Pancreas (tissue), 10 donors: ENCODE measurements around the gene STAG1. TPM values are rescaled to one million over a fixed set of nuclear protein-coding genes. Genes with fewer than 3 reads are reported as not detected.
"Not testable (repeated sequence)": the region's sequence is repeated elsewhere in the genome, so short reads cannot be mapped to it uniquely, and the experiment has no call there.

ENCODE experiments used
- ATAC-seq, 4 donors: fragments of 200-7000 bp; cut with Tn5 transposase; one replicate each; pipeline versions ENCODE4 v1.8.0 to v1.9.1; 2020; ENCODE audit warnings: mild to moderate bottlenecking in 4 of 4, moderate library complexity in 4 of 4
- DNase-seq, 6 donors: peaks; one replicate each; pipeline ENCODE4 v3.0.0-alpha.2; 2020
- FAIRE-seq: peaks from 2 replicates; lab custom pipeline; 2012; peaks lifted over from hg19 to GRCh38; lab: Jason Lieb, UNC
- H3K27ac ChIP-seq, 4 donors: fragments of 200-600 bp; sonication (generic); 1 replicate in 3 of 4; 2 replicates in 1 of 4; pipeline versions ENCODE4 v1.5.0 to v1.8.0; 2020
- H3K27me3 ChIP-seq, 4 donors: fragments of 200-600 bp; one replicate each; pipeline ENCODE4 v1.8.0; 2021
- H3K36me3 ChIP-seq, 3 donors: fragments of 200-600 bp; sonication (generic) in 1 of 3; one replicate each; pipeline versions ENCODE4 v1.5.0 to v1.8.0; 2020 to 2021
- H3K4me1 ChIP-seq, 3 donors: fragments of 200-600 bp; one replicate each; pipeline ENCODE4 v1.8.0; 2021
- H3K4me3 ChIP-seq, 4 donors: fragments of 200-600 bp; sonication (generic) in 2 of 4; one replicate each; pipeline versions ENCODE4 v1.5.0 to v1.8.0; 2020 to 2021
- H3K9me3 ChIP-seq, 4 donors: fragments of 200-600 bp; one replicate each; pipeline ENCODE4 v1.8.0; 2021
- WGBS, 2 donors: extraction: QIAGEN DNeasy Blood & Tissue Kit; methylation state at CpG; one replicate each; pipeline ENCODE4 v1.1.7; 2013; 5-methylcytosine and 5-hydroxymethylcytosine counted together
- intact Hi-C, 3 donors: fragments of 100-400 bp; cut with DNase I; formaldehyde crosslinking; loops; one replicate each; pipeline versions ENCODE4 v1.11.1 to v1.14.2; 2022
- polyA plus RNA-seq, 2 donors: library from polyadenylated mRNA; stranded (reverse); fragments of 200-250 nt; gene quantifications; one replicate each; pipeline ENCODE4 v1.2.3, GENCODE V29; 2013
- total RNA-seq, 6 donors: library from RNA; stranded (reverse); fragmentation: NEBNext Ultra II Directional in 4 of 6; extraction: Animal tissue kit (Norgen Biotek cat#: 25700) in 4 of 6; gene quantifications; one replicate each; pipeline versions ENCODE4 v1.2.1 to v1.2.4, GENCODE V29; 2021 to 2023
- TF ChIP-seq, protein P1 (sequence below), 4 donors: fragments of 200-600 bp; sonication (generic) in 3 of 4; IDR thresholded peaks; one replicate each; pipeline versions ENCODE4 v1.5.0 to v1.8.0; 2021; ENCODE audit warnings: antibody characterized with exemption in 4 of 4
- donor health status: healthy with polysubstance abuse.
- donor health status: DM: no; HTN: no; CAD: no; lungs with moderate emphysema.
- donor health status: DM: no; HTN: no; CAD: no.
- donor health status: control.
- donor health status: control.
- donor health status: Bipolar disorder and iron deficiency.
- donor health status: DM: yes; HTN: yes; CAD: no.
- donor health status: DM: no; HTN: no; CAD: no.
- donor health status: DM: no; HTN: no; CAD: no.
- donor health status: DM: yes; HTN: yes; CAD: no.

STAG1 gene
- total and polyA plus RNA-seq, 8 donors: 6.8 to 24.1 (median 18.6) TPM

- H3K4me3 ChIP-seq: no peak overlapping the region
- H3K9me3 ChIP-seq: no peaks in the 10 kb centered on the region
- TF ChIP-seq, protein P1, sequence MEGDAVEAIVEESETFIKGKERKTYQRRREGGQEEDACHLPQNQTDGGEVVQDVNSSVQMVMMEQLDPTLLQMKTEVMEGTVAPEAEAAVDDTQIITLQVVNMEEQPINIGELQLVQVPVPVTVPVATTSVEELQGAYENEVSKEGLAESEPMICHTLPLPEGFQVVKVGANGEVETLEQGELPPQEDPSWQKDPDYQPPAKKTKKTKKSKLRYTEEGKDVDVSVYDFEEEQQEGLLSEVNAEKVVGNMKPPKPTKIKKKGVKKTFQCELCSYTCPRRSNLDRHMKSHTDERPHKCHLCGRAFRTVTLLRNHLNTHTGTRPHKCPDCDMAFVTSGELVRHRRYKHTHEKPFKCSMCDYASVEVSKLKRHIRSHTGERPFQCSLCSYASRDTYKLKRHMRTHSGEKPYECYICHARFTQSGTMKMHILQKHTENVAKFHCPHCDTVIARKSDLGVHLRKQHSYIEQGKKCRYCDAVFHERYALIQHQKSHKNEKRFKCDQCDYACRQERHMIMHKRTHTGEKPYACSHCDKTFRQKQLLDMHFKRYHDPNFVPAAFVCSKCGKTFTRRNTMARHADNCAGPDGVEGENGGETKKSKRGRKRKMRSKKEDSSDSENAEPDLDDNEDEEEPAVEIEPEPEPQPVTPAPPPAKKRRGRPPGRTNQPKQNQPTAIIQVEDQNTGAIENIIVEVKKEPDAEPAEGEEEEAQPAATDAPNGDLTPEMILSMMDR (IDR thresholded peaks at IDR 0.05): no peak
- ATAC-seq (peak in 1 of 4 donors; percentile 14), FAIRE-seq (no peak), DNase-seq (no peak)
- H3K27ac ChIP-seq: no peak overlapping the region
- H3K36me3 ChIP-seq: no peaks in the 10 kb centered on the region
- H3K4me1 ChIP-seq: peaks cover 0 to 4% (median 0%) of the 10 kb centered on the region in 3 donors
- intact Hi-C loops: no loop called here
- H3K27me3 ChIP-seq: no peaks in the 10 kb centered on the region
- WGBS, 2 donors: 89 to 100% methylated on average over 5 of the region's 5 CpGs
Observed at GRCh38 chr3:136720091-136720490, 32.1 kb downstream of the STAG1 start.

DNA sequence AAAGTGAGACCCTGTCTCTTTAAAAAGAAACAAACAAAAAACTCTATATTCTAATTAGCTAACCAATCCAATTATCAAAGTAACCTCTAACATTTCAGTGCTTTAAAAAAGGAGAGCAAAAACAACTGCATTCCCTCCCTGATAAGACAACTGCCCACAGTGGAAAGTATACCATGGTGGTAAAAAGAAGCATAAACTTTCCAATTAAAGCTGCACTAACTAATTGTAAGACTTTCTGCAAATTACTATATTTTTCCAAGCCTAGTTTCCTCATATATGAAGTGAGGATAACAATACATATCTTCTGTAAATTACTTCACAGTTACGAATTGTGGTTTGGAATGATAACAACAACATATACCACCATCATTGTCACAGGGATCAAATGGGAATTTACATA, 35.5 kb downstream of the STAG1 start:
- no peak for FAIRE-seq
- intact Hi-C loops: no loop called here
- TF ChIP-seq, protein P1 (IDR thresholded peaks at IDR 0.05): no peak
- DNase-seq: no peak
- 84 to 88% methylated on average over 1 of the region's 1 CpG for whole genome bisulfite sequencing, 2 donors
- Histone ChIP-seq H3K4me1 (no peaks in the 10 kb centered on the region), H3K36me3 (no peaks in the 10 kb centered on the region), H3K4me3 (no peak overlapping the region), H3K9me3 (no peaks in the 10 kb centered on the region), H3K27me3 (no peaks in the 10 kb centered on the region), H3K27ac (no peak overlapping the region)
- no peak for ATAC-seq

DNA sequence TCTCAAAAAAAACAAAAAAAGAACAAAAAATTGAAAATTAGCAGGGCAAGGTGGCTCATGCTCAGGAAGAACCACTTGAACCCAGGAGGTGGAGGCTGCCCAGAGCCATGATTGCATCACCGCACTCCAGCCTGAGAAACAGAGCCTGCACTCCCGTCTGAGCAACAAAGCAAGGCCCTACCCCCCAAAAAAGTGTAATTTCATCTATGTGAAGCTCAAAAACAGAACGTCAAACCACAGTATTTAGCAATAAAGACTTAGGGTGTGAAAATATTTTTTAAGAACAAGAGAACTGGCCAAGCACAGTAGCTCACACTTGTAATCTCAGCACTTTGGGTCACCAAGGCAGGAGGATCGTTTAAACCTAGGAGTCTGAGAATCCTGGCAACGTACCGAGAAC, 38.2 kb downstream of the STAG1 start:
- 93 to 95% methylated on average over 6 of the region's 6 CpGs for WGBS, 2 donors
- no peaks in the 10 kb centered on the region for H3K4me1 ChIP-seq
- DNase-seq: no peak
- no peaks in the 10 kb centered on the region for H3K27me3 ChIP-seq
- no peak for FAIRE-seq
- H3K4me3 ChIP-seq: no peak overlapping the region
- intact Hi-C loops: no loop called here
- H3K36me3 ChIP-seq: no peaks in the 10 kb centered on the region
- H3K27ac ChIP-seq: no peak overlapping the region
- H3K9me3 ChIP-seq: no peaks in the 10 kb centered on the region
- TF ChIP-seq, protein P1 (IDR thresholded peaks at IDR 0.05): no peak
- ATAC-seq: peak in 1 of 4 donors; percentile 32

DNA sequence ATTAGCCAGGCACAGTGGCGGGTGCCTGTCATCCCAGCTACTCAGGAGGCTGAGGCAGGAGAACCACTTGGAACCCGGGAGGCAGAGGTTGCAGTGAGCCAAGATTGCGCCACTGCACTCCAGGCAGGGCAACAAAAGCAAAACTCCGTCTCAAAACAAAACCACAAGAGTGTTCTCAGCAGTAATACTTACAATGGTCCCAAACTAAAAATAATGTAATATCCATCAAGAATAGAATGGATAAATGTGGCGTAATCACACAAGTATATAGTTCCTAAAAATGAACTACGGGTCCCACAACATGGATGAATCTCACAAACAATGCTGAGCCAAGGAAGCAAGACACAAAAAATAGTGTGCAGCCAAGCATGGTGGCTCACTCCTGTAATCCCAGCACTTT, 39.2 kb downstream of the STAG1 start:
- H3K4me3 ChIP-seq: no peak overlapping the region
- no peak for DNase-seq
- intact Hi-C loops: no loop called here
- TF ChIP-seq, protein P1 (IDR thresholded peaks at IDR 0.05): no peak
- no peak overlapping the region for H3K27ac ChIP-seq
- H3K9me3 ChIP-seq: no peaks in the 10 kb centered on the region
- no peaks in the 10 kb centered on the region for H3K27me3 ChIP-seq
- H3K36me3 ChIP-seq: no peaks in the 10 kb centered on the region
- FAIRE-seq: no peak
- no peak for ATAC-seq
- H3K4me1 ChIP-seq: no peaks in the 10 kb centered on the region
- 91 to 97% methylated on average over 6 of the region's 6 CpGs for WGBS, 2 donors

GRCh38 chr3:136711888-136712287, 40.3 kb downstream of the STAG1 start:
- H3K27me3 ChIP-seq, ATAC-seq, H3K9me3 ChIP-seq, H3K4me3 ChIP-seq, H3K4me1 ChIP-seq, intact Hi-C loops, H3K36me3 ChIP-seq, FAIRE-seq, DNase-seq, H3K27ac ChIP-seq: not testable (repeated sequence)
- 76 to 82% methylated on average over 9 of the region's 9 CpGs for WGBS, 2 donors
